ENCODE measurements around the gene SUGT1. TPM values are rescaled to one million over a fixed set of nuclear protein-coding genes. Genes with fewer than 3 reads are reported as not detected.

The SUGT1 gene
- total and polyA plus RNA-seq, 7 donors, result 36.3 to 92.1 (median 44.2) TPM

- Histone ChIP-seq H3K9me3 (no peaks in the 10 kb centered on the region), H3K4me1 (no peaks in the 10 kb centered on the region), H3K4me3 (no peak overlapping the region), H3K27me3 (ENCODE audit: insufficient read depth in 3 of 3, low read length in 2 of 3) (no peaks in the 10 kb centered on the region), H3K36me3 (ENCODE audit: insufficient read depth in 1 of 2, low read depth in 1 of 2) (peaks cover 4 to 52% of the 10 kb centered on the region in 2 donors), H3K27ac (no peak overlapping the region)
- intact Hi-C loops (cut with DNase I), result no loop called here
- WGBS, 3 donors, result 83 to 91% (median 86%) methylated on average over 5 of the region's 5 CpGs
- ATAC-seq (no peak), DNase-seq (no peak)
- TF ChIP-seq, protein P1, sequence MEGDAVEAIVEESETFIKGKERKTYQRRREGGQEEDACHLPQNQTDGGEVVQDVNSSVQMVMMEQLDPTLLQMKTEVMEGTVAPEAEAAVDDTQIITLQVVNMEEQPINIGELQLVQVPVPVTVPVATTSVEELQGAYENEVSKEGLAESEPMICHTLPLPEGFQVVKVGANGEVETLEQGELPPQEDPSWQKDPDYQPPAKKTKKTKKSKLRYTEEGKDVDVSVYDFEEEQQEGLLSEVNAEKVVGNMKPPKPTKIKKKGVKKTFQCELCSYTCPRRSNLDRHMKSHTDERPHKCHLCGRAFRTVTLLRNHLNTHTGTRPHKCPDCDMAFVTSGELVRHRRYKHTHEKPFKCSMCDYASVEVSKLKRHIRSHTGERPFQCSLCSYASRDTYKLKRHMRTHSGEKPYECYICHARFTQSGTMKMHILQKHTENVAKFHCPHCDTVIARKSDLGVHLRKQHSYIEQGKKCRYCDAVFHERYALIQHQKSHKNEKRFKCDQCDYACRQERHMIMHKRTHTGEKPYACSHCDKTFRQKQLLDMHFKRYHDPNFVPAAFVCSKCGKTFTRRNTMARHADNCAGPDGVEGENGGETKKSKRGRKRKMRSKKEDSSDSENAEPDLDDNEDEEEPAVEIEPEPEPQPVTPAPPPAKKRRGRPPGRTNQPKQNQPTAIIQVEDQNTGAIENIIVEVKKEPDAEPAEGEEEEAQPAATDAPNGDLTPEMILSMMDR (IDR thresholded peaks at IDR 0.05), result no peak
Observed at GRCh38 chr13:52638666-52639328, 13.8 kb upstream of the SUGT1 start.

- no peak for ATAC-seq
- peaks cover 4 to 40% of the 10 kb centered on the region in 2 donors for H3K36me3 ChIP-seq (ENCODE audit: insufficient read depth in 1 of 2, low read depth in 1 of 2)
Observed at GRCh38 chr13:52642131-52642530, 10.5 kb upstream of the SUGT1 start, which contains the start of gene HNRNPA1L2. TSS of gene HNRNPA1L2 (plus strand) at chr13:52642431. CDS start at chr13:52642493, 62 bp downstream.

GRCh38 chr13:52644108-52644507, 8.5 kb upstream of the SUGT1 start:
- TF ChIP-seq, protein P1 (IDR thresholded peaks at IDR 0.05), result no peak
- Histone ChIP-seq H3K4me1 (no peaks in the 10 kb centered on the region), H3K4me3 (no peak overlapping the region), H3K27me3 (ENCODE audit: insufficient read depth in 3 of 3, low read length in 2 of 3) (no peaks in the 10 kb centered on the region), H3K27ac (no peak overlapping the region), H3K9me3 (no peaks in the 10 kb centered on the region), H3K36me3 (ENCODE audit: insufficient read depth in 1 of 2, low read depth in 1 of 2) (peaks cover 4 to 20% of the 10 kb centered on the region in 2 donors)
- no peak for DNase-seq
- peak in 1 of 4 donors; percentile 39 for ATAC-seq
- WGBS, 3 donors, result 23 to 39% (median 35%) methylated on average over 3 of the region's 3 CpGs
- intact Hi-C loops (cut with DNase I), result no loop called here

More at GRCh38 chr13:52642131-52642530, 10.5 kb upstream of the SUGT1 start, which contains the start of gene HNRNPA1L2:
- Histone ChIP-seq H3K4me1 (no peaks in the 10 kb centered on the region), H3K9me3 (no peaks in the 10 kb centered on the region), H3K27ac (no peak within 1 kb of the TSS), H3K27me3 (ENCODE audit: insufficient read depth in 3 of 3, low read length in 2 of 3) (no peaks in the 10 kb centered on the region), H3K4me3 (no peak within 1 kb of the TSS)
- intact Hi-C loops (cut with DNase I), result no loop called here
- DNase-seq, result no peak
- WGBS, 3 donors, result 96 to 98% (median 96%) methylated on average over 7 of the region's 7 CpGs
- TF ChIP-seq, protein P1 (IDR thresholded peaks at IDR 0.05), result no peak

DNA sequence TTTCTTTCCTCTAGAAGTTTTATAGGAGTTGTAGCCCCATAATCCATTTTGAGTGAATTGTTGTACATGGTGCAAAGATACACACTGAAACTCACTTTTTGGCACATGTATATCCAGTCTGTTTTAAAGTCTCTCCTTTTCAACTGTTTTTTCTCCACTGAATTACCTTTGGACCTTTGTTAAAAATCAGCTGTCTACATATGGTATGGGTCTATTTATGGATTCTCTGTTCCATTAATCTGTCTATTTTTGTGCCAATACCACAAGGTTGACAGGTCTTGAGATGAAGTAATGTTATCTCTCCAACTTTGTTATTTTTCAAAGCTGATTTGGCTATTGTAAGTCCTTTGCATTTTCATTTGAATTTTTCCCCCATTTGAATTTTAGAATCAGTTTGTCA, 5.7 kb upstream of the SUGT1 start:
- peaks cover 10% of the 10 kb centered on the region for H3K4me1 ChIP-seq

More for the DNA sequence above, 5.7 kb upstream of the SUGT1 start:
- intact Hi-C loops (cut with DNase I), result no loop called here
- H3K36me3 ChIP-seq (ENCODE audit: insufficient read depth in 1 of 2, low read depth in 1 of 2), result peaks cover 1 to 17% of the 10 kb centered on the region in 2 donors
- TF ChIP-seq, protein P1 (IDR thresholded peaks at IDR 0.05), result no peak
- DNase-seq (no peak), ATAC-seq (no peak)
- no peak overlapping the region for H3K4me3 ChIP-seq
- no peaks in the 10 kb centered on the region for H3K9me3 ChIP-seq
- no peaks in the 10 kb centered on the region for H3K27me3 ChIP-seq (ENCODE audit: insufficient read depth in 3 of 3, low read length in 2 of 3)
- H3K27ac ChIP-seq, result no peak overlapping the region

Measured in psoas muscle (tissue), 8 donors.